Upper lobe of left lung (tissue), 4 donors: Measurements from ENCODE around the gene SDK1.

Source experiments
- EP300 ChIP-seq, 4 donors: sonication (generic); formaldehyde crosslinking; IDR thresholded peaks; one replicate each; pipeline ENCODE4 v1.5.1; 2017; ENCODE audit warnings: antibody characterized with exemption in 4 of 4, control low read depth in 2 of 4
- POLR2A ChIP-seq, 4 donors: fragments of 450-650 bp; IDR thresholded peaks; one replicate each; pipeline ENCODE4 v1.5.1; 2016 to 2017; ENCODE audit warnings: antibody characterized with exemption in 4 of 4, mild to moderate bottlenecking in 2 of 4
- POLR2AphosphoS5 ChIP-seq, 2 donors: sonication (generic); formaldehyde crosslinking; IDR thresholded peaks; one replicate each; pipeline ENCODE4 v1.5.1; 2017; ENCODE audit warnings: antibody characterized with exemption in 2 of 2
- TF ChIP-seq, protein P1 (sequence below), 6 experiments: fragments of 450-650 bp in 4 of 6; fragments of 200-600 bp in 2 of 6; sonication (generic) in 2 of 6; IDR thresholded peaks; one replicate each; pipeline ENCODE4 v1.5.1; 2016 to 2019; ENCODE audit warnings: antibody characterized with exemption in 6 of 6

DNA sequence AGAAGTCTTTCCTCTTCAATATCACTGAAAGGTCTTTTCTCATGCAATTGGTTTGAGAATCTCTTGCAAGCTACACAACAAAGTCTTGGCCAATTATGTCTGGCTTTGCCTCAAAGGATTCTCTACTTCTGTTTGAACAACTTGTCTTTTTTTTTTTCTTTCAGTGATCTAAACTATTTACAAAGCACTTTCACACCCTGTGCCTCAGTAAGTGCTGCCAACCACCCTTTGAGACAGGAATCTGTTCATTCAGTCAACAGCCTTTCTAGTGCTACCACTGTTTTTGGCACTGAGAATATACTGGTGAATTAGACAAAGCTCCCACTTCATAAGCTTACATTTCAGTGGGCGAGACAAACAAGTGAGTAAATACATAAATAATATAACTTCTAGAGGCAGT lies 26.9 kb upstream of the SDK1 start:
- TF ChIP-seq, protein P1, sequence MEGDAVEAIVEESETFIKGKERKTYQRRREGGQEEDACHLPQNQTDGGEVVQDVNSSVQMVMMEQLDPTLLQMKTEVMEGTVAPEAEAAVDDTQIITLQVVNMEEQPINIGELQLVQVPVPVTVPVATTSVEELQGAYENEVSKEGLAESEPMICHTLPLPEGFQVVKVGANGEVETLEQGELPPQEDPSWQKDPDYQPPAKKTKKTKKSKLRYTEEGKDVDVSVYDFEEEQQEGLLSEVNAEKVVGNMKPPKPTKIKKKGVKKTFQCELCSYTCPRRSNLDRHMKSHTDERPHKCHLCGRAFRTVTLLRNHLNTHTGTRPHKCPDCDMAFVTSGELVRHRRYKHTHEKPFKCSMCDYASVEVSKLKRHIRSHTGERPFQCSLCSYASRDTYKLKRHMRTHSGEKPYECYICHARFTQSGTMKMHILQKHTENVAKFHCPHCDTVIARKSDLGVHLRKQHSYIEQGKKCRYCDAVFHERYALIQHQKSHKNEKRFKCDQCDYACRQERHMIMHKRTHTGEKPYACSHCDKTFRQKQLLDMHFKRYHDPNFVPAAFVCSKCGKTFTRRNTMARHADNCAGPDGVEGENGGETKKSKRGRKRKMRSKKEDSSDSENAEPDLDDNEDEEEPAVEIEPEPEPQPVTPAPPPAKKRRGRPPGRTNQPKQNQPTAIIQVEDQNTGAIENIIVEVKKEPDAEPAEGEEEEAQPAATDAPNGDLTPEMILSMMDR (IDR thresholded peaks at IDR 0.05): no peak
- no peak for TF ChIP-seq POLR2A (IDR thresholded peaks at IDR 0.05)
- no peak for TF ChIP-seq POLR2AphosphoS5 (IDR thresholded peaks at IDR 0.05)
- no peak for TF ChIP-seq EP300 (IDR thresholded peaks at IDR 0.05)
